CD4-positive, alpha-beta T cell (primary cell): ENCODE measurements around the gene ZBTB20. TPM values are rescaled to one million over a fixed set of nuclear protein-coding genes. Genes with fewer than 3 reads are reported as not detected.

Experiments
- ATAC-seq: fragments of 200-7000 bp; cut with Tn5 transposase; one replicate; pipeline ENCODE4 v1.10.0; 2022; ENCODE audit warnings: mild to moderate bottlenecking; ENCODE audit not compliant: poor library complexity
- CTCF ChIA-PET: fragments of 350-600 bp; sonication (Branson Sonifier 250); formaldehyde crosslinking; loops from one replicate; lab custom pipeline; 2021; ENCODE audit warnings: antibody characterized with exemption, inconsistent platforms; lab: Charles Lee
- POLR2A ChIA-PET: fragments of 350-600 bp; sonication (Branson Sonifier 250); formaldehyde crosslinking; loops from one replicate; lab custom pipeline; 2021; ENCODE audit warnings: antibody characterized with exemption, inconsistent platforms; lab: Charles Lee
- DNase-seq, 14 experiments: peaks; one replicate each; pipeline ENCODE4 v3.0.0-alpha.2; 2013 to 2020; ENCODE audit warnings: mixed read lengths in 2 of 14
- H3K27ac ChIP-seq, 2 donors: one replicate each; pipeline versions ENCODE4 v1.5.1 to v1.7.0; 2013; ENCODE audit warnings: low read length in 2 of 2, low read depth in 1 of 2, mild to moderate bottlenecking in 1 of 2
- H3K27me3 ChIP-seq, 2 experiments: 1 replicate in 1 of 2; 2 replicates in 1 of 2; pipeline versions ENCODE4 v1.6.1 to v1.7.0; 2013; ENCODE audit warnings: low read length in 2 of 2, control low read depth in 1 of 2, mild to moderate bottlenecking in 1 of 2, moderate library complexity in 1 of 2; ENCODE audit not compliant: insufficient read depth in 2 of 2, control insufficient read depth in 1 of 2
- H3K36me3 ChIP-seq: one replicate; pipeline ENCODE4 v1.6.1; 2013; ENCODE audit warnings: low read length, control low read depth; ENCODE audit not compliant: insufficient read depth
- H3K4me1 ChIP-seq: one replicate; pipeline ENCODE4 v1.6.1; 2013; ENCODE audit warnings: low read length, control low read depth; ENCODE audit not compliant: insufficient read depth
- H3K4me3 ChIP-seq: one replicate; pipeline ENCODE4 v1.5.1; 2013; ENCODE audit warnings: mild to moderate bottlenecking, low read length, moderate library complexity
- H3K9me3 ChIP-seq, 2 experiments: 1 replicate in 1 of 2; 2 replicates in 1 of 2; pipeline versions ENCODE4 v1.6.1 to v1.7.0; 2013; ENCODE audit warnings: low read length in 2 of 2, mild to moderate bottlenecking in 2 of 2, control low read depth in 1 of 2, moderate library complexity in 1 of 2; ENCODE audit not compliant: control insufficient read depth in 1 of 2, insufficient read depth in 1 of 2
- H3K27ac Mint-ChIP-seq: one replicate; pipeline ENCODE4 v1.8.0; 2020; ENCODE audit warnings: mixed read lengths
- H3K27me3 Mint-ChIP-seq: one replicate; pipeline ENCODE4 v1.8.0; 2021; ENCODE audit warnings: mixed read lengths
- H3K36me3 Mint-ChIP-seq: one replicate; pipeline ENCODE4 v1.8.0; 2021; ENCODE audit warnings: low read depth, mixed read lengths
- H3K4me1 Mint-ChIP-seq: one replicate; pipeline ENCODE4 v1.8.0; 2021; ENCODE audit warnings: low read depth, mixed read lengths
- H3K4me3 Mint-ChIP-seq: one replicate; pipeline ENCODE4 v1.8.0; 2020; ENCODE audit warnings: mild to moderate bottlenecking, mixed read lengths
- H3K9me3 Mint-ChIP-seq: one replicate; pipeline ENCODE4 v1.8.0; 2020; ENCODE audit warnings: mixed read lengths
- CTCF ChIP-seq: fragments of 200-600 bp; IDR thresholded peaks from one replicate; pipeline ENCODE4 v1.8.0; 2022; ENCODE audit warnings: antibody characterized with exemption, mild to moderate bottlenecking
- intact Hi-C, 2 experiments: fragments of 100-400 bp; cut with DNase I in 1 of 2; cut with micrococcal nuclease in 1 of 2; formaldehyde crosslinking; loops; one replicate each; pipeline versions ENCODE4 v1.15.1 to v1.9.0; 2023 to 2025; cut with DNase I, micrococcal nuclease
- total RNA-seq, 174 experiments: library from RNA in 2 of 174; stranded (reverse) in 2 of 174; gene quantifications; one replicate each; pipeline ENCODE4 v1.2.3 and lab custom pipeline; 2021 to 2026

ZBTB20 gene
- total RNA-seq, 2 experiments from 2014 or later, result 41.6 to 47.4 TPM

DNA sequence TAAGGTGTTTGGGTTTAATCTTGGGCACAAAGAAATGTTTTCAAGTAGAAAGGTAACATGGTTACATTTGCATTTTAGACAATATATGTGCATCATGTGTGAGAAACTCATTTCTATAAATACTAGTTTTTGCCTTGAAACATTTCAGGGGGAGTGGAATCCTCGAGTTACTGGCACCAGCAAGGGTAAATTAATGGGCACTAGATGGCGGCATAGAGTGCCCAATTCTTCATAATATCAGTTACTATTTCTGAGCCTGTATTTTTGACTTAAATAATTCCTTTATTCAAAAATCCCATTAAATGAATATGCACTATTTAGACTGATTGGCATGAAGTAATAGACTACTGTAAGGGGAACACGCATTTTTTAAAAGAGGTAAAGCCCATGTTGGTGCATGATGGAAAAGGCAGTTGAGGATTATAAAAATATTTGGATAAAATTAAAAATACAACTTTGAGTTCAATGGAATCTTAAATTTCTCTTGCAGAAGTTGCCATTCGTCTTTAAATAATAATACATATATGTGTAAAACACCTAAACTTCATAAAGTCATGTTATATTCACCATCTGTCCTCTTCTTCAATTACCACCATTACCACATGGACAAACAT, 106.3 kb downstream of the ZBTB20 start:
- Histone ChIP-seq H3K4me3 (no peak overlapping the region), H3K27ac (no peak overlapping the region), H3K27me3 (no peaks in the 10 kb centered on the region), H3K4me1 (no peaks in the 10 kb centered on the region), H3K36me3 (no peaks in the 10 kb centered on the region), H3K9me3 (no peaks in the 10 kb centered on the region)
- H3K36me3 Mint-ChIP-seq, result peaks cover 4% of the 10 kb centered on the region
- CTCF ChIA-PET, result interaction anchor here (0.5 kb wide), 1 partner anchor 655 kb away, joined by 3 read pairs; no protein-coding TSS in a partner anchor
- ATAC-seq, result peak; percentile 60
- peak; percentile 83 for TF ChIP-seq CTCF
- intact Hi-C loops, result loop anchor here (1.0 to 5.0 kb wide), 5 partner anchors 57 to 772 kb away; no protein-coding TSS in a partner anchor
- no peak overlapping the region for H3K27ac Mint-ChIP-seq
- POLR2A ChIA-PET, result interaction anchor here (2.3 kb wide), 1 partner anchor 105 kb away, joined by 7 read pairs; no protein-coding TSS in a partner anchor
- peaks cover 19% of the 10 kb centered on the region for H3K4me1 Mint-ChIP-seq
- H3K9me3 Mint-ChIP-seq, result no peaks in the 10 kb centered on the region
- DNase-seq, result peak in 13 of 14 experiments; percentile 3 to 66 (median 25)
- no peaks in the 10 kb centered on the region for H3K27me3 Mint-ChIP-seq
- no peak overlapping the region for H3K4me3 Mint-ChIP-seq

- Histone ChIP-seq H3K36me3 (no peaks in the 10 kb centered on the region), H3K9me3 (no peaks in the 10 kb centered on the region), H3K4me3 (no peak overlapping the region), H3K4me1 (no peaks in the 10 kb centered on the region), H3K27me3 (no peaks in the 10 kb centered on the region), H3K27ac (no peak overlapping the region)
- Mint-ChIP-seq H3K36me3 (peaks cover 4% of the 10 kb centered on the region), H3K4me3 (no peak overlapping the region), H3K27ac (no peak overlapping the region), H3K4me1 (peaks cover 17% of the 10 kb centered on the region), H3K27me3 (no peaks in the 10 kb centered on the region), H3K9me3 (no peaks in the 10 kb centered on the region)
- no peak for DNase-seq
- ChIA-PET POLR2A (interaction anchor here (1.1 kb wide), 1 partner anchor 125 kb away, joined by 3 read pairs; no protein-coding TSS in a partner anchor), CTCF (interaction anchor here (0.5 kb wide), 1 partner anchor 656 kb away, joined by 3 read pairs; no protein-coding TSS in a partner anchor)
- intact Hi-C loops, result loop anchor here (1.0 to 5.0 kb wide), 5 partner anchors 57 to 772 kb away; no protein-coding TSS in a partner anchor
- no peak for TF ChIP-seq CTCF
- ATAC-seq, result no peak
Measured at GRCh38 chr3:115040246-115040645, 106.8 kb downstream of the ZBTB20 start.

DNA sequence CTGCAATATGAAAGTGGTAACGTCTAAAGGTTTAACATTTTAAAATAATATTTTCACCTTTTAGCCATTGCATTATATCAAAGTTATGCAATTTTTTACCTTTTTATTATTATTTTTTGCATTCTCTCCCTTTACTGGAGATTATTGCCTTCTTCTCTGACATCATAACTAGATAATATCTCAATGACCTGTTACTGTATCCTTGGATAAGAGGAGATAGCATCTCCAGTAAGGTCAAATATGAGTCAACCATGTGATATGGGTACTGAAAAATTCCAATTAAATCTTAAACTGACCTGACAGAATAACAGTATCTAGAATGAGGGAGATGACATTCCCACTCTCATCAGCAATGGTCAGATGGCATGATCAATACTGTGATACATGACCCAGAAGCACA, 108.3 kb downstream of the ZBTB20 start:
- POLR2A ChIA-PET, result no interaction called here
- DNase-seq (no peak), ATAC-seq (no peak)
- Histone ChIP-seq H3K27me3 (no peaks in the 10 kb centered on the region), H3K27ac (no peak overlapping the region), H3K9me3 (no peaks in the 10 kb centered on the region), H3K4me3 (no peak overlapping the region), H3K4me1 (no peaks in the 10 kb centered on the region), H3K36me3 (no peaks in the 10 kb centered on the region)
- Mint-ChIP-seq H3K4me3 (no peak overlapping the region), H3K9me3 (no peaks in the 10 kb centered on the region), H3K4me1 (peaks cover 14% of the 10 kb centered on the region), H3K27ac (no peak overlapping the region), H3K27me3 (no peaks in the 10 kb centered on the region), H3K36me3 (peaks cover 8% of the 10 kb centered on the region)
- intact Hi-C loops, result no loop called here
- CTCF ChIA-PET, result no interaction called here
- no peak for TF ChIP-seq CTCF
